NCI-H1930 (cell line): ENCODE results near the gene KRT78.

Experiments used
- DNase-seq, 2 experiments: peaks; one replicate each; lab custom pipeline; 2025; lab: John Stamatoyannopoulos, UW

Gene KRT78

DNA sequence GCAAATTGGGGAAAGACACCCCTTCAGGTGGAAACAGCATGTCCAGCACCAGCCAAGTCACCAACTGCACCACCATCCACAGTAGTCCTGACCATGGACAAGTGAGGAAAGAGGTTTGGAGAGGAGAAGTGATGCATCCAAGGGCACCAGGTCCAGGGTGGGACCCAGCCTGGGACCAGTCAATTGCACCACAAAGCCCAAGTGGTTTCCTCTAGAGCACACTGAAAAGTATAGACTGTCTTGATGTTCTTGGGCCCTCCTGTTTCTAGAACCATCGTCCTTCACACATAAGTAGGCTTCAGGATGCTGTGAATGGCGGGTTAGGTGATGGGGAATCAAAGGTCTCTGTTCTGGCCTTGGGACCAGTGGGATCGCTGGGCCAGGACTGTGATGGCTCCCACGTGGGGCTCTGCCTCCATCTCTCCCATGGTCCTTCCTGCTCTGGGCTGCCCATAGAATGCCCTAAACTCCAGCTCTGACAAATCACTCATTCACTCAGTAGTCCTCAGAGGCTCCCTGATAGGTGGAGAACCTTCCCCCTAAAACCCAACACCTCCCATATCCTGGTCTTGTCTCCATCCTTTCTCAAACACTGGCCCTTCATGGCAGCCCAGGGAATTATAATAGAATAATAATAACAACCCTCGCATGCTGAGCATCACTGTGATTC is 23.9 kb downstream of the KRT78 start:
- no peak for DNase-seq

DNA sequence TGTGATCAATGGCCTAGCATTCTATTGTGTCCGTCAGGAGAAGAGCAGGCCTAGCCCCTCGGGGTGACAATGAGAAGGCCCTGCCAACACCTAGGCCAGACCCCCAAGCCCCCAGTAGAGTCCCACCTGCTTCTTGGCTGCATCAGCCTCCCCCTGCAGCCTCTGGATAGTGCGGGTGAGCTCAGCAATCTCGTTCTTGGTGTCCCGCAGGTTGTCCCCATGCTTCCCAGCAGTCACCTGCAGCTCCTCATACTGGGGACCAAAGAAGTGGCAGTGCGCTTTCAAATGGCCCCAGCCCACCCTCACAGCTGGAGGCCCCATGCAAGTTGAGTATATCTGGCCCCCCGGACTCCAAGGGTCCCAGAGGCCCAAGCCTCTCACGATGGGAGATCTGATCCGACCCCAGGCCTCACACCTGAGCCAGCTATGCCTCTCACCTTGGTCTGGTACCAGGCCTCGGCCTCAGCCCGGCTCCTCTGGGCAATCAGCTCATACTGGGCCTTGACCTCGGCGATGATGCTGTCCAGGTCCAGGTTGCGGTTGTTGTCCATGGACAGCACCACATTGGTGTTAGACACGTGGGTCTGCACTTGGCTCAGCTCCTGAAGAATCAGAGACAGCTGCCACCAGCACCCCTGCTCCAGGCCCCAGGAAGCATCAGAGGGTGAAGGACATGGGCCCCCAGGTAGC is 24.9 kb downstream of the KRT78 start:
- no peak for DNase-seq

DNA sequence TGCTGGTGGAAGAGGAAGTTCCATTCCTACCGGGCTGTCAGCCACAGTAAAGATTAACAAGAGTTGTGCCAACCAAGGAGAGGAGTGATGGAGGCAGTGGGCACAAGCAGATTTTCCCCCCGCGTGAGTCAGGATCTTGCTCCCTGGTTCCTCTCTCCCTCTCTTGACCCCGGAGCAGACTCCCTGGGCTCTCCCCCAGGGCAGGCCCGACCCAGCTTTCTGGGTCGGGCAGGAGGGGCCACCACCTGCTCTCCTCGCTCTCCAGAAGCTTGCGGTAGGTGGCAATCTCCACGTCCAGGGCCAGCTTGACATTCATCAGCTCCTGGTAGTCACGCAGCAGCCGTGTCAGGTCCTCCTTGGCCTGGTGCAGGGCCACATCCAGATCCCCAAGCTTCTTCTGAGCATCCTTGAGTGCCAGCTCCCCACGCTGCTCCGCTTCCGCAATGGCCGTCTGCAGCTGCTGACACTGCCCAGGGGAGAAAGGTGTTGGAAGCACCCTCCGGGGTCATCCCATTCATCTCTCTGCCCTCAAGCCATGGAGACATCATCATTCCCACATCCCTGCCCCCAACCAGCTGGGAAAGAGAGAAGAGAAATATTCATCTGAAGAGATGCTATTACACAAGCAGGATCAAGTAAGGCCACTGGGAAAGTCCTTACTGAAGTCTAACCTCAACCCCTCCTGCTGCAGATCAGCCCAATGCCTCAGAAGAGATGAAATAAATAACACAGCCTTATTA is 25.9 kb downstream of the KRT78 start:
- no peak for DNase-seq

DNA sequence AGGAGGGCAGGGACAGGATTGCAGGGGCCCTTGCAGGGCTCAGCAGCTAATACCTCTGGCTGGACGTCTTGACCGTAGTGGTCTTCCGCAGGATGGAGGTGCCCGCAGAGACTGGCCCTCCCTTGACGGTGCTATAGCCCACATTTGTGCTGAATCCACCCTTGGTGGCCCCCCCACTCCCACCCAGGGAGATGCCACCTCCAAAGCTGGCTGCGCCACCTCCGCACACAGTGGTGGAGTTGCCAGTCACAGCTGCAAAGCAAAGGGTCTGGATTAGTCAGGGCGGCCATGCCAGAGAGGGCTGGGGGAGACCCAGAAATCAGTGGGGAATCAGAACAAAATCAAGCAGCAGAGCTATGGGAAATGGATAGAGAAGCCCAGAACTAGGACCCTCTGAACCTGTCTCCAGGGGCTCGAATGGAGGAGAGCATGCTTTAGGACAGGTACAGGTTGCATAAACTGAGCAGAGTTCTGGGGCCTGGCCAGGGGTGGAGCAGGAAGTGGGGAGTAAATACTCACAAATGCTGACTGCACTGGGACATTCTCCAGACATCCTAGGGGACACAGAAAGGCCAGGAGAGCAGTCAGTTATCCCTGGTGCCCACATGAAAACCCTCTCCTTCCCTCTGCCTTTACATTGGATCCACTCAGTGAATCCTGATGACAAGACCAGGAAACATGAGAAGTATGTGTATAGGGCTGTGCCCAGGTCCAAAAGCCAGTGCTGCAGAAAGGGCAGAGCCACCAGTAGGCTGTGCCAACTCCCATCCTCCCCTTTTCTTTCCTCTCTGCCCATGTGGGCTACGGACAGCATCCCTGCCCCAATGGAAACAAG is 26.8 kb downstream of the KRT78 start:
- no peak for DNase-seq

DNA sequence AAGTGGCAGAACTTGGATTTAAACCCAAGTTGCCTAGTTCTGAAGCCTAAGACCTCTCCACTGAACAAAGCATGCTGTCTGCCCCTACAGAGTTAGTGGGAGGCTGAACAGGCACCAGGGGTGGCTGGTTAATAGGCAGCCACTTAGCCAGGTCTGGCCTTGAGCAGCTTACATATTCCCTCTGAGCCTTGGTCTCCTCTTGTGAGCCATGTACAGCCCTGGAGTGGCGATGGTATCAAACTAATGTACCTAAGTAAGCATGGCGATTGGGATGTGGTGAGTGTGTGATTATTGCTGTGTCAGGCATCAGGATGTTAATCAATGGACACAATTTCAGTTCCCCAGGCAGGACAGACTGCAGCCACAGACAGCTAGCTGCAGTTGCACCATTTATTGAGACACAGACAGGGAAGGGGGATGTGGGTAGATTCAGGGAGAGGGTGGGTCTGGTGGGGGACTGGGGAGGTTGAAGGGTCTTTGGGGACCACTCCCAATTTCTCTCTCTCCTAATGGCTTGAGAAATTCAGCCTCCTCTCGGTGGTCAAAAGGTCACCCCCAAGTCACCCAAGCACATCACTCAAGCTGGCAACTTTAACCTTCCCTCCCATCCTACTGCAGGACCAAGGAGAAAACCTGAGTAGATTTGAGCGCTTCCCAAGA is 27.6 kb downstream of the KRT78 start:
- DNase-seq, result no peak

DNA sequence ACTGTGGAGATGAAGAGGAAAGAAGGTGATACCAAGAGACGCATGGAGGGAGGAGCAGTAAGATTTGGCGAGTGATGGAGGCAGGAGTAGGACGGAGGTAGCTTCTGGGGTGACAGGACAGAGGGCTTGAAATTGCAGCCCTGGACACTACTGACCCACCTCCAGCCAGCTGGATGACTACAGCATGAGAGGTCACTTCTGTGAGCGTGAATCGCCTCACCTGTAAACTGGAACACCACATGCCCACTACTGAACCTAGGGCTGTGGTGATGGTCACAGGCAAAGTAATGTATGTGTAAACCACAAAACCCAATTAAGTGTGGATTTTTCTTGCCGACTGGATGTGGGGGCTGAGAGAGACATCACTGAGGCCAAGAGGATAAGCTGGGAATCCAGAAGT is 28.3 kb downstream of the KRT78 start:
- no peak for DNase-seq

DNA sequence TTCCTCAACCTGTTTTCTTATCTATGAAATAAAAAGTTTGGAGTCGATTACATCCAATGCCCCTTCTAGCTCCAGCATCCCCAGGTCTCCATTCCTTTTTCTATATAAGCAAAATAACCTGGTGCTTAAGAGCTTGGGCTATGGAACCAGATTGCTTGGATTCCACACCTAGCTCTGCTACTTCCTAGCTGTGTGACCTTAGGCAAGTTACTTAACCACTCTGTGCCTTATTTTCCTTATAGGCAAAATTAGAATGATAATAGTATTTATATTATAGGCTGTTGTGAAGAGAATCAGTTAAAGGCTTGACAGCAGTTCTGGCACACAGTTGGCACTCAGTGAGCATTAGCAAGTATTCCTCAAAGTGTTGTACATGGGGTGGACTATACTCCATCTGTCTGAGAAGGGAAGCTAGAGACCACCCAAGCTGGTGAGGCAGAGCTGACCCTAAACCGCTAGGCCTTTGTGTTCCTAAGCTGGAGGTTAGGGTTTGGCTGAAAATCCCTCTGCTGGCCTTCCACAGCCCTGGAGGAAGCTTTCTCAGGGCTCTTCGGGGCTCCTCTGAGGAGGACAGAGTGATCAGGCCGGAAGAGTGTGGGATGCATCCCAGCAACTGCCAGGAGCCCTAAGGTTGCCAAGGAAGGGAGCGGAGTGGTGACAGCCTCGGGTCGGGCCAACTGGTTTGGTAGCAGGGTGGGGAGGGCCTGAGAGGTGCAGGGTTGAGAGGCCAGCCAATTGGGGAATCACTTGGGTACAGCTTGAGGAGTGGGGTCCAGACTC is 28.9 kb downstream of the KRT78 start:
- no peak for DNase-seq

DNA sequence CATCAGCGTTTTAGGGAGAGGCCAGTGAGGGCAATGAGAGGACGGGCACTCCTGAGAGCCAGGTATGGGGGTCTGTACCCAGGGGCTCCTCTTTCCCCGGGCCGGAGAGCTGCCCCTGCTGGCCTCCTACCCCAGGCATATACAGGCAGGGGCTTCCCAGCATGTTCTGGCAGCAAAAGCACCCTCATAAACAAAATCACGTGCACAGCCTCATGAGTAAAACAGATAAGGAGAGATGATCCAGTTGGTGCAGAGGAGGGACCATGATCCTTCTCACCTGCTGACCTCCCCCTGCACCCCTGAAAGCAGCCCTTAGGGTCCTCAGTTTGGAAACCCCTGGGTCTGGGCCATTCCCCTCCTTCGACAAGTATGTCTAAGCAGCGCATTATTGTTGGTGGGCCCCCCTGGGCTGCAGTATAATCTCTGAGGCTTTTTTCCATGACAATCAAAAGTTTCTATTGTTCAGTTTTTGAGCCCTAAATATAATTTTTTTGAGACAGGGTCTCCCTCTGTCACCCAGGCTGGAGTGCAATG is 29.8 kb downstream of the KRT78 start:
- DNase-seq, result no peak

DNA sequence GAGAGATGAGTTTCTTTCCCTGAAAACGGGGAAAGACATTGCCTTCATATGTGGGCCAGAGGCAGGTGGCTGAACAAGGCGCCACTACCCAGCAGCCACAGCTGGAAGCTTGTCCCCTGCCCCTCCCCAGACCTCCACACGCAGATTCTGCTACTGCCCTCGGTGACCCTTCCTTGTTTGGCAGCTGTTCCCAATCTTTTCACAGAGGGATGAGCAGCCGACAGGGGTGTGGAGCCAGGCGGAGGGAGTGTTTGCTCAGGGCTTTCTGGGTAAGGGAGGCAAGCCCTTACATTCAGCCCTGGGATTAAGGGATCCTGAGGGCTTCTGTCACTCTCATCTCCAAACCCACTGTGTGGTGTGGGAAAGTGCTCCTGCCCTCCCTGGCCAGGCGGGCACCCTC is 30.4 kb downstream of the KRT78 start:
- no peak for DNase-seq

DNA sequence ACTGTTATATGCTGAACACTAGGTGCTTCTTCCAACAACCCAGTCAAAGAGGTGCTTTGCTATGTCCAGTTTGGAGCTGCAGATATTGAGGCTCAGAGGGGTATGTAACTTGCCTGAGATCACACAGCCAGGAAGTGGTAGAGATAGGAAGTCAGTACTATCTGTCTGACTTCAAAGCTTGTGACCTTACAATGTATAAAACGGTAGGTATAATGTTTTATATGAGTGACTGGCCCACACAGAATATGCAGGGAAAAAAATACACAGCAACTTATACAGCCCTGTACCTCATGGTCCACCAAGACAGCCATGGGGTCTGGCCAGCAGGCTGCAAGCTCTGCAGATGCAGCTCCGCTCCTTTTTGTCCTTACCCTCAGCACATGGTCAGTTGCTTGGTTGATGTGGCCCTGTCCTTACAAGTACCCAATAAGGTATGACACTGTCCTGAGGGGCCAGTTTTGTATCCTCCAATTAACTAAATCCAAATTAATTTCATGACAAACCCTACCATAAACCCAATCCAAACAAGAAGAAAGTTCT is 31.0 kb downstream of the KRT78 start:
- no peak for DNase-seq

DNA sequence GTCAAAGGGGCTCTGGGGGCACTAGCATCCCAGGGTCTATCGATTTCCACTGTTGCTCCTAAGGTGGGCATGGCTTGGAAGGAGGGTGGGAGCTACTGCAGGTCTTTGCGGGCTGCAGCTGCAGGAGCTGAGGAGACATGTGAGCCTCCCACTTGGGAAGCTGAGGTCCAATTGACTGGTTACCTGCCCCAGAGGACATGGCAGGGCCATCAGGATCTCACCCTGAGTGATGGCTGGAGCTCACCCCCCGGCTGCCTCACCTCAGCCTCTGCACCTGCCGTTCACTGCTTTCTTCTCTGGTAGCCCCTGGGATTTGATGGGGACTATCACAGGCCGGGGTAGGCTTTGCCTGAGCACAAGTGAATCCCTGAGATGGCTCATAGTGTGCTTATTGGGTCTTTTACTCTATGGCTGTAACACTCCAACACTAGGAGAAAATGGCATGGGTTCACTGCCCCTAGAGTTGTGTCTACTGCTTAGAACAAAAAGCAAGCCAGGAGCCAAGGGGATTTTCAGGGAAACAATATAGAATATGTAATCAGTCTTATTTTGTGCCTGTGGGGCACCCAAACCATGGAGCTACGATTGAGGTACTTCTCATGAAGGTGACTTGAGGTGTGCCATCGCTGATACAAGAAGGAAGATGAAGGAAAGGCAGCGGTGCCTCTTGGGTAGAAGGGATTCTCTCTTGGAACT is 31.6 kb downstream of the KRT78 start:
- no peak for DNase-seq

DNA sequence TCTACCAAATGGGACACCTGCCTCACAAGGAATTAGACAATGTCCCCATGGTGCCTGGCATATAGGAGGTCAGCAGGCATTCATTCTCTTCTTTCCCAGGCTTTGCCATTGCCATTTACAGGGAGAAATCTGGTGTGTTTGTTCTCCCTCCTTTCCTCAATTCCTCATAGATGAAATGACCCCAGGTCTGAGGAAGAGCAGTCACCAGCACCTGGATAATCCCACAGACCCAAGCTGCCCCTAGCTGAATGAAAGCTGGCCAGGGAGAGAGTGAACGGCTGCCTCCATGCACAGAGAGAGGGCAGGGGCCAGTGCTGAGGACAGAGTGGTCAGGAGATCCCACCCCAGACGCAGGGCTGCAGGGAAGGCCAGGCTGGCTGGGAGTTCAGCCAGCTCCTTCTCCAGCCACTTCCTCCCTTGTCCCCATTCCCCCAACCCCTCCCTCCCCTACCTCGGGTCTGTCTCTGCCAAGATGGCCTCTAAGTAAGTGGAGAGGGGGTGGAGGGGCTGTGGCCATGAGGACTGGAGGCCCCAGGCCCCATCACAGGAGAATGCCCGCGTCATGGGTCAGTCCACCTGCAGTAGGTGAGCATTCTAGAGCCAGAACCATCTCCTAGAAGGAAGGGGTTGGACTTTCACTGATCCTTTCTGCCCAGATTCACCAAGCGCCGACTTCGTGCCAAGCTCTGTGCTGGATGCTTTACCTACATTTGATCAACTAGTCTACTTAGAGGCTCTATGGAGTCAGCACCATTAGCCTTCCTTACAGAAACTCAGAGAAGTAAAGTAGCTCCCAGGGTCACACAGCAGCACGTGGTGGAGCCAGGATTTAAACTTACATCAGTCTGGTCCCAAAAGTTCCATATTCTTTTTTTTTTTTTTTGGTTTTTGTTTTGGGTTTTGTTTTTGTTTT is 32.9 kb downstream of the KRT78 start:
- DNase-seq, result no peak

DNA sequence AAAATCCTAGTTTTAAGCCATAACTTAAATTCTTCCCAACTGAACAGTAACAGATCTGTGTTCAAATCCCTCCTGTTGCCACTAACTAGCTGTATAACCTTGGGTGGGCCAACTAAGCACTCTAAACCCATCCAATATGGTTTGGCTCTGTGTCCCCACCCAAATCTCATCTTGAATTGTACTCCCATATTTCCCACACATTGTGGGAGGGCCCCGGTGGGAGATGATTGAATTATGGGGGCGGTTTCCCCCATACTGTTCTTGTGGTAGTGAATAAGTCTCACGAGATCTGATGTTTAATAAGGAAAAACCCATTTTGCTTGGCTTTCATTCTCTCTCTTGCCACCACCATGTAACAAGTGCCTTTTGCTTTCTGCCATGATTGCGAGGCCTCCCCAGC is 33.6 kb downstream of the KRT78 start:
- DNase-seq, result no peak

DNA sequence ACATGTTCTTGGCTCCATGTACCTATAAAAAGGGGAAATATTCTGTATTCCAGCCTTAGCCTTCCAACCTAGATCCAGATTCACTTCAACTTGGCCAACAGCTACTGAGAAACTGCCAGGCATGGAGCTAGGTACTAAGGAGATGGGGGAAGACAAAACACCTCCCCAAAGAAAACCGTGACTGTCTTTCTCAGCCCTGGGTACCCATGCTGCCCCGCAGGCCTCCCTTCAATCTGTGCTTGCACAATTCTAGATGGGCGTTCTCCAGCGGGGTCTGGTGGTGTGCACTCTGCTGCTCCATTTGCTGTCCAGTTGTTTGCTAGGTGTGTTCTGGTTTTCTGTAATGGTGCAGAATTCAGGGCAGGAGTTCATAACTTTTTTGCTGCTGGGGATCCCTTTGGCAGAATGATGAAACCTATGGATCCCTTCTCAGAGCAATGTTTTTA is 34.1 kb downstream of the KRT78 start:
- no peak for DNase-seq

DNA sequence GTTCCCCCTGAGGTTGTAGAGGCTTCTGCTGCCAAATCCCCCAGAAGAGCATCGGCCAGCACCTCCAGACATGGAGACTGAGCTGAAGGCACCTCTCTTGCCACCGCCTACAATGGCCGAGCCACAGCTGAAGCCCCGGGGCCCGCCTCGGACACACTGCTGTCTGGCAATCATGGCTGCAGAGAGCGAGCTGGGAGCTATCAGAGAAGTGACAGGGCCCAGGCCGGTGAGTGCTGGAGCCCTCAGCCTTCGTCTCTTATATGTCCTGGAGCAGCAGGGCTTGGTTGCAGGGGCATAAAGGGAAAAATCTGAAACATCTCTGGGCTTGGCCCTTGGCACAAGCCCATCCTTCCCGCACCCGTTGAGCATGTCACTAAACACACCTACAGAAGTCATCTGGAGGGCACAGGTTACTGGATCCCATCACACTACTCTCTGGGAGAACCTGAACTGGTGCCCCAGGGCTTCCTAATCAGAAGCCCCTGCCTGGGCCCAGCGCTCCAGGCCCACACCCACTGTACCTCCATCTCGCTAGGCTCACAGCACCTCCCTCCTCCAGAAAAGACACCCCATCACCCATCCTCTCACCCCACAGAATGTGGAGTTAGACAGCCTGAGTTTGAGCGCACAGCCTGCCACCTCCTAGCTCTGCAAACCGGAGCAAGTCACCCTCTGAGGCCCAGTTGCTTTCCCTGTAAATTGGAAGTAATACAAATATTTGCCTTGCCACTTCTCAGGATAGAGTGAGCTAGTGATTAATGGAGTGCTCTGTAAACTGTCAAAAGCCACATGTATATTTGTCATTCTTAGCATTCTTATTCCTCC is 34.7 kb downstream of the KRT78 start, which contains the start of gene KRT4:
Gene KRT4, minus strand, starts transcription at position 232 of the 825 bp plus-strand sequence. Its CDS starts 58 bp downstream, at position 174.
- DNase-seq, result no peak

DNA sequence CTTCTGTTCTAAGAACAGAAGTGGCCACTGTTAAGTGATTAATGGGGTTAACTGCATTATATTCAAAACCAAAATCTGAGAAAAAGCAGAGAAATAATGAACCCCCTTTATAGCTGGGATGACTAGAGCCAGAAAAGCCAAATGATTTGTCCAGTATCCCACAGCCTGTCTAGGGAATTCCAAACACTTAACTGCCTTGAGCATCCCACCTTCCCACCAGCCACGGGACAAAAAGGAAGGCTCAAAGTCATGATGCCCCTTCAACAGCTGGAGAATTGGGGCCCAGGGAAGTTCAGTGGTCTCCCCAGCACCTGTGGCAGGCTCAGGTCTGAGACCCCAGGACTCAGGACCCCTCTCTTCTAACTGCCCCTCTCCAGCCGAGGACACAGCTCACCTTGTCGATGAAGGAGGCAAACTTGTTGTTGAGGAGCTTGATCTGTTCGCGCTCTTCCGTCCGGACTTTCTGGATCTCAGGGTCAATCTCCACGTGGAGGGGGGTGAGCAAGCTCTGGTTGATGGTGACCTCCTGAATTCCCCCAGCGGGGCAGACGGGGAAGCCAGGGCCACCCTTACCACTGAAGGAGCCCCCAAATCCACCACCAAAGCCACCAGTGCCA is 35.5 kb downstream of the KRT78 start:
- no peak for DNase-seq

DNA sequence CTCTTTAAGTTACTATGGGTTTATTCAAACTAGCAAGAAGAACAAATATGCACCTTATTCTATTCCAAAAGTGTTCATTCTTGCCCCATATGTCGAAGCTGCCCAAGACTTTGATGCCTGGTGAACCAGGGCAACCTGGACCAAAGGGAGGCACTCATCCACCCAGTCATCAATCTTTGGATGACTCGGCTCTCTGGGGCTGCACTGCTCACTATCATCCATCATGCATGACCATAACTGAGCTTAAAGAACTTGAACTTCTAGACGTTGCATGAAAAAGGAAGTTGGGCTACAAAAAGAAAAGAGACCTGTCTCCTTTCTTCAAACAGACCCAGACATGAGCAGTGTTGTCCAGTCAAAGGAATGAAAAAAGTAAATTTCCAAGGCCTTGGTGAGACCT is 36.0 kb downstream of the KRT78 start:
- no peak for DNase-seq
